HG03460 (cell line): ENCODE results near the gene ATAD1.
"Not testable (repeated sequence)": the region's sequence is repeated elsewhere in the genome, so short reads cannot be mapped to it uniquely, and the experiment has no call there.

Source experiments
- ATAC-seq: cut with Tn5 transposase; IDR thresholded peaks from one replicate; pipeline ENCODE4 v1.9.1; 2021; ENCODE audit not compliant: unreplicated experiment

Gene ATAD1

GRCh38 chr10:87804939-87805569 lies 13.0 kb downstream of the ATAD1 start:
- no peak for ATAC-seq

- no peak for ATAC-seq
Measured at GRCh38 chr10:87803831-87804230, 14.2 kb downstream of the ATAD1 start.

- no peak for ATAC-seq
Measured at GRCh38 chr10:87803328-87803727, 14.7 kb downstream of the ATAD1 start.

- not testable (repeated sequence) for ATAC-seq
Measured at GRCh38 chr10:87801813-87802435, 16.1 kb downstream of the ATAD1 start.

GRCh38 chr10:87799860-87800259 lies 18.2 kb downstream of the ATAD1 start:
- ATAC-seq: no peak

- ATAC-seq: no peak
Measured at GRCh38 chr10:87798082-87798481, 19.9 kb downstream of the ATAD1 start.

GRCh38 chr10:87794285-87794684 lies 23.7 kb downstream of the ATAD1 start:
- ATAC-seq: no peak

- ATAC-seq: no peak
Measured at GRCh38 chr10:87790185-87790584, 27.8 kb downstream of the ATAD1 start.

GRCh38 chr10:87786421-87786820 lies 31.6 kb downstream of the ATAD1 start:
- ATAC-seq: no peak

GRCh38 chr10:87782721-87783120 lies 35.3 kb downstream of the ATAD1 start:
- ATAC-seq: no peak

- no peak for ATAC-seq
Measured at GRCh38 chr10:87781545-87781944, 36.5 kb downstream of the ATAD1 start.

GRCh38 chr10:87776328-87776727 lies 41.7 kb downstream of the ATAD1 start:
- ATAC-seq: no peak

- ATAC-seq: no peak
Measured at GRCh38 chr10:87775766-87776165, 42.3 kb downstream of the ATAD1 start.

GRCh38 chr10:87771871-87772500 lies 46.0 kb downstream of the ATAD1 start:
- ATAC-seq: no peak

- no peak for ATAC-seq
Measured at GRCh38 chr10:87767253-87767652, 50.8 kb downstream of the ATAD1 start.

GRCh38 chr10:87765666-87766376 lies 52.2 kb downstream of the ATAD1 start:
- ATAC-seq: no peak

- no peak for ATAC-seq
Measured at GRCh38 chr10:87764072-87764934, 53.7 kb downstream of the ATAD1 start.

GRCh38 chr10:87763086-87763861 lies 54.8 kb downstream of the ATAD1 start:
- no peak for ATAC-seq

- peak; percentile 83 for ATAC-seq
Measured at GRCh38 chr10:87761892-87762291, 56.1 kb downstream of the ATAD1 start.

- no peak for ATAC-seq
Measured at GRCh38 chr10:87761153-87761552, 56.9 kb downstream of the ATAD1 start.
